Measurements from ENCODE around the gene CDH11.

Gene CDH11

GRCh38 chr16:65068151-65068740, 53.6 kb downstream of the CDH11 start:
- DNase-seq = no peak

GRCh38 chr16:65066651-65067050, 55.2 kb downstream of the CDH11 start:
- DNase-seq = no peak

GRCh38 chr16:65065031-65065430, 56.8 kb downstream of the CDH11 start:
- no peak for DNase-seq

GRCh38 chr16:65064131-65064530, 57.7 kb downstream of the CDH11 start:
- no peak for DNase-seq

GRCh38 chr16:65062736-65063583, 58.9 kb downstream of the CDH11 start:
- no peak for DNase-seq

GRCh38 chr16:65061935-65062518, 59.8 kb downstream of the CDH11 start:
- DNase-seq = no peak

- DNase-seq = no peak
Observed at GRCh38 chr16:65061263-65061662, 60.6 kb downstream of the CDH11 start.

- no peak for DNase-seq
Observed at GRCh38 chr16:65059406-65059980, 62.4 kb downstream of the CDH11 start.

- no peak for DNase-seq
Observed at GRCh38 chr16:65057184-65057583, 64.7 kb downstream of the CDH11 start.

- no peak for DNase-seq
Observed at GRCh38 chr16:65054457-65054856, 67.4 kb downstream of the CDH11 start.

GRCh38 chr16:65049679-65050078, 72.2 kb downstream of the CDH11 start:
- DNase-seq = no peak

- DNase-seq = no peak
Observed at GRCh38 chr16:65045961-65046360, 75.9 kb downstream of the CDH11 start.

- no peak for DNase-seq
Observed at GRCh38 chr16:65044873-65045272, 77.0 kb downstream of the CDH11 start.

- no peak for DNase-seq
Observed at GRCh38 chr16:65044026-65044425, 77.8 kb downstream of the CDH11 start.

- no peak for DNase-seq
Observed at GRCh38 chr16:65042438-65043365, 79.2 kb downstream of the CDH11 start.

GRCh38 chr16:65041667-65042066, 80.2 kb downstream of the CDH11 start:
- DNase-seq = no peak

- no peak for DNase-seq
Observed at GRCh38 chr16:65038100-65038499, 83.8 kb downstream of the CDH11 start.

- DNase-seq = no peak
Observed at GRCh38 chr16:65037556-65037955, 84.3 kb downstream of the CDH11 start.

- no peak for DNase-seq
Observed at GRCh38 chr16:65034915-65035314, 86.9 kb downstream of the CDH11 start.

GRCh38 chr16:65032387-65032786, 89.5 kb downstream of the CDH11 start:
- no peak for DNase-seq

- no peak for DNase-seq
Observed at GRCh38 chr16:65024767-65025178, 97.1 kb downstream of the CDH11 start.

GRCh38 chr16:65023802-65024201, 98.1 kb downstream of the CDH11 start:
- DNase-seq = no peak
